ENCODE results near the gene WFDC1.

DNA sequence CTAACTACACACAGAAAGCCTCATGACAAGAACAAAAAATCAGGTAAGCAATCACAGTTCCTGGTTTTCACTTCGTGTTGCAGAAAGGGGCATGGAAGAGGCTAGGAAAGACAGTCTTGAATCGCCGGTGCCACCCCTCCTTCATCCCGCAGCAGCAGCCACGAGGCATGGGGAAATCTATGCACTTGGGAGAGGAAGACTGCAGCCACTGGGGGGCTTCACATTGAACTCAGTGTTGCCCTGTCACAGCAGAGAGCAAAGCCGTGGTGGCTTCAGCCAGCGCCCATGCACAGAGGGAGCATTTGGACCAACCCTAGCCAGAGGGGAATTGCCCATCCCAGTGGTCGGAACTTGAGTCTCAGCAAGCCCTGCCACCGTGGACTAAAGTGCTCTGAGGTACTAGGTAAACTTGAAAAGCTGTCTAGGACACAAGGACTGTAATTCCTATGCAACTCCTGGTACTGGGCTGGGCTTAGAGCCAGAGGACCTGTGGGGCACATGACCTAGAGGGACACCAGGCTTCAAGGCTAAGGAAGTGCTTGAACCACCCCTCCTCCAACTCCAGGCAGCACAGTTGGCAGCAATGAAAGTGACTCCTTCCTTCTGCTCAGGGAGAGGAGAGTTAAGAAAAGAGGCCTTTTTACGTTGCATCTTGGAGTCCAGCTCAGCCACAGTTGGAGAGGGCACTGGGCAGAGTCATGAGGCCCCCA is 38.5 kb downstream of the WFDC1 start:
- TF ChIP-seq, protein P1, sequence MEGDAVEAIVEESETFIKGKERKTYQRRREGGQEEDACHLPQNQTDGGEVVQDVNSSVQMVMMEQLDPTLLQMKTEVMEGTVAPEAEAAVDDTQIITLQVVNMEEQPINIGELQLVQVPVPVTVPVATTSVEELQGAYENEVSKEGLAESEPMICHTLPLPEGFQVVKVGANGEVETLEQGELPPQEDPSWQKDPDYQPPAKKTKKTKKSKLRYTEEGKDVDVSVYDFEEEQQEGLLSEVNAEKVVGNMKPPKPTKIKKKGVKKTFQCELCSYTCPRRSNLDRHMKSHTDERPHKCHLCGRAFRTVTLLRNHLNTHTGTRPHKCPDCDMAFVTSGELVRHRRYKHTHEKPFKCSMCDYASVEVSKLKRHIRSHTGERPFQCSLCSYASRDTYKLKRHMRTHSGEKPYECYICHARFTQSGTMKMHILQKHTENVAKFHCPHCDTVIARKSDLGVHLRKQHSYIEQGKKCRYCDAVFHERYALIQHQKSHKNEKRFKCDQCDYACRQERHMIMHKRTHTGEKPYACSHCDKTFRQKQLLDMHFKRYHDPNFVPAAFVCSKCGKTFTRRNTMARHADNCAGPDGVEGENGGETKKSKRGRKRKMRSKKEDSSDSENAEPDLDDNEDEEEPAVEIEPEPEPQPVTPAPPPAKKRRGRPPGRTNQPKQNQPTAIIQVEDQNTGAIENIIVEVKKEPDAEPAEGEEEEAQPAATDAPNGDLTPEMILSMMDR (IDR thresholded peaks at IDR 0.05): no peak
- no peak for TF ChIP-seq ZFX (IDR thresholded peaks at IDR 0.05; ENCODE audit: borderline replicate concordance)
